CD4-positive, alpha-beta T cell treated with Interleukin-6 for 4 hours (primary cell): ENCODE results near the gene GGA3.
"Not testable (repeated sequence)": the region's sequence is repeated elsewhere in the genome, so short reads cannot be mapped to it uniquely, and the experiment has no call there.

Experiments
- DNase-seq: peaks from one replicate; pipeline ENCODE4 v3.0.0-alpha.2; 2020; ENCODE audit warnings: mixed read lengths

Gene GGA3, protein sequence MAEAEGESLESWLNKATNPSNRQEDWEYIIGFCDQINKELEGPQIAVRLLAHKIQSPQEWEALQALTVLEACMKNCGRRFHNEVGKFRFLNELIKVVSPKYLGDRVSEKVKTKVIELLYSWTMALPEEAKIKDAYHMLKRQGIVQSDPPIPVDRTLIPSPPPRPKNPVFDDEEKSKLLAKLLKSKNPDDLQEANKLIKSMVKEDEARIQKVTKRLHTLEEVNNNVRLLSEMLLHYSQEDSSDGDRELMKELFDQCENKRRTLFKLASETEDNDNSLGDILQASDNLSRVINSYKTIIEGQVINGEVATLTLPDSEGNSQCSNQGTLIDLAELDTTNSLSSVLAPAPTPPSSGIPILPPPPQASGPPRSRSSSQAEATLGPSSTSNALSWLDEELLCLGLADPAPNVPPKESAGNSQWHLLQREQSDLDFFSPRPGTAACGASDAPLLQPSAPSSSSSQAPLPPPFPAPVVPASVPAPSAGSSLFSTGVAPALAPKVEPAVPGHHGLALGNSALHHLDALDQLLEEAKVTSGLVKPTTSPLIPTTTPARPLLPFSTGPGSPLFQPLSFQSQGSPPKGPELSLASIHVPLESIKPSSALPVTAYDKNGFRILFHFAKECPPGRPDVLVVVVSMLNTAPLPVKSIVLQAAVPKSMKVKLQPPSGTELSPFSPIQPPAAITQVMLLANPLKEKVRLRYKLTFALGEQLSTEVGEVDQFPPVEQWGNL

DNA sequence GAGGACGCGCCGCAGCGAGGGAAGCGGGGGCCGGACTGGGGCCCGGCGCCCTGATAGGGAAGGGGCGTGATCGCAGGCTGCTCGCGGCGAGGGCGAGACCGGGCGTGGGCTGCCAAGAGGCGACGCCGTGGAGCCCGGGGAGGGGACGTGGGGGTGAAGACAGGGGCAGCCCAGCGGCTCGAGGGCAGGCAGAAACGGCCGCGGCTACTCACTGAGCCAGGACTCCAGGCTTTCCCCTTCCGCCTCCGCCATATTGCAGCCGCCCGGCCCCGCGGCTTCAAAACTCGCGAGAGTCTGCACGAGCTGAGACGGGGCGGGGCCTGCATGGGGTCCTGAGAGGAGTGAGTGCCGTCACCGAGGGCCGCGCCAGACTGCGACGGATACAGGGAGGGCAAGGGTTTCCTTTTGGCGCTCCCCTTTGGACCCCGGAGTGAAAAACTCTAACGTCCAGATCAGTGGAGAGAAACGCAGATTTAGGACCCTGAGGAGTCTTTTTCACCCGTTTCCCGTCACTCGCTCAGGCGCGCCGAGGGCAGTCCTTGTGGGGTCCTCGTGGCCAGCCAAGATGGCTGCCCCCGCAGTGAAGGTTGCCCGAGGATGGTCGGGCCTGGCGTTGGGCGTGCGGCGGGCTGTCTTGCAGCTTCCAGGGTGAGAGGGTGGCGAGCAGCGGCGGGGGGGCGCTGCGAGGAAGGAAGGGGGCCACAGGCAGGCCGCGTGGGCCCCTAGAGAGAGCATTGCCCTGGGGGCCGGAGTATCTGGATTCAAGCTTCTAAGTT lies at the start of gene GGA3, which contains the start of gene MRPS7:
TSS of gene GGA3 (minus strand) at position 271 of the 776 bp plus-strand sequence. CDS start at position 252, 19 bp downstream.
TSS of gene MRPS7 (plus strand) at position 544 of the 776 bp plus-strand sequence. CDS start at position 566, 22 bp downstream.
- peak; percentile 97 for DNase-seq

GRCh38 chr17:75308732-75309629 lies 47.6 kb upstream of the GGA3 start:
- no peak for DNase-seq

- DNase-seq = no peak
Observed at GRCh38 chr17:75307957-75308731, 46.7 kb upstream of the GGA3 start.

DNA sequence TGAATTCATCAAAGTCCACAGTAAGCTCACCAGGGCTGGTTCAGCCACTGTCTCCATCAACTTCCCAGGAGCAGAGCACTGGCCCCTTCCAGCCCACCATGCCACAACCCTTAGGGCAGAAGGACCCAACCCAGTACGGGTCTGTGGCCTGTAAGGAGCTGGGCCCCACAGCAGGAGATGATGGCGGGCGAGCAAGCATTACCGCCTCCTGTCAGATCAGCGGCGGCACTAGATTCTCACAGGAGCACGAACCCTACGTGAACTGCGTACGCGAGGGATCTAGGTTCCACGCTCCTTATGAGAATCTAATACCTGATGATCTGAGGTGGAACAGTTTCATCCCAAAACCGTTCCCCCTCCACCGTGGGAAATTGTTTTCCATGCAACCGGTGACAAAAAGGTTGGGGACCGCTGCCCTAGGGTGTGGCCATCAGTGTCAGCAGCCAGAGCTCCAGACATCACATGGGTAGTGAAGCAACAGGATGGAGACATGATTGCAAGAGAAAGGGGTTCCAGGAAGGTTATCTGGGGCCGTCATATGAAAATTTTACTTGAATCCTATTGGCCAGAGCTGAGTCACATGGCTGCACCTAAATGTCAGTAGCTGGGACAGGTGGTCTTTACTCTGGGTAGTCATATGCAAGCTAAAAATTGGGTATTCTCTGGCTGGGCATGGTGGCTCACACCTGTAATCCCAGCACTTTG lies 40.2 kb upstream of the GGA3 start:
- no peak for DNase-seq

DNA sequence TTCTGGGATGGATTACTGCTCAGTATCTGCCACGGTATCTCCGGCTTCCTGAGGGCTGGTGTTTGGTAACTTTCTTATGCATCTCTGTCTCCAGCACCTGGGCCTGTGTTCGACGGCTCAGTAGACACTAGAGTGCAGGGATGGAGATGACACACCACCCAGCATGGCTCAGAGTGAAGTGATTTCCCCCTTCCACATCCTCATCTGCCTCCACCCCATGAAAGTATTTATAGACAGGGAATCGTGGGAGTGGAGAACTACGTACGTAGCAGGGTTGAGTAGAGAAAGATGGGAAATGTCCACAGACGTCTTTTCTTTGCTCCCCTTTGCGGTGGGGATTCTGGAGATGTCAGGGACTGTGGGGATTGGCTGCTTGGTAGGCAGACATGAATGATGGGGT lies 39.6 kb upstream of the GGA3 start:
- DNase-seq = no peak

- no peak for DNase-seq
Observed at GRCh38 chr17:75300280-75300679, 38.9 kb upstream of the GGA3 start.

DNA sequence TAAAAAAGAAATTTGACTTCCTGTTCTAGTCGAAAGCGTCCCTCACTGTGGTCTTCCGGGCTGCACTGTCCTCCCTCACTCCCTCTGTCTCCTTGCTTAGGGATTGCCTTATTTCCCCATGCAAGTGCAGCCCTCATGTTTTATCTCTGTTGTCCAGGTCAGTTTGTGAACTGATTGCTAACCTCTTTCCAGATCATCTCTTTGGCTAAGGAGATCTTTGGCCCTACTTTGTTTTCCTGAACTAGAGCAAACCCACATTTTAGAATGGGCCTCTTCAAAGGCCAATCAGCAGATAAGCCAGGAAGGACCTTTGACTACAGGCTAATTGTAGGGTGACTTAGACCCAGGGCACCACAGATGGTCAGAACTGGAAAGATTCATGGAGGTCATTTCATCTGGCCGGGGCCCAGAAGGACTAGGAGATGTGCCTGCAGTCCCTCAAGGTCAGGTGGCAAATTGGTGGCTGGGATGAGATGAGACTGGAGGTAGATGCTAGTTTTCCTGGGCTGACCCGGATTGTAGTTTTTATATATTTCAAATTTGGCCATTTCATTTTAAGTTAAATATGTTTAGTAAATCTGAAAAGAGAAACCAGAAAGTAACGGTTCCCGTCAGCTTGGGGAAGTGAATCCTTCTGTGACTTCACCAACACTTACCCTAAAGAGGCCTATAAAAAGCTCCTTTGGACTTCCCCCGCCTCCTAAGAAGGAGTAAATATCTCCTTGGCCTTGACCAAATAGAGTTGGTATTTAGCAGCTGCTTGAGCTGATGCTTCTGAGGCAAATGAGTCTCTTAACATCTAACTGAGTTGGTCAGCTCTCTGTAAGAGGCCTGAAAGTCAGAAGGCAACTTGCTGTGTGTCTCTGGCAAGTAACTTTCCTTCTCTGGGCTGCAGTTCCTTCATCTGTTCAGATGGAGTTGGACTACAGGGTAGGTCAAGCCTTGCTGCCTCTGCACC lies 34.1 kb upstream of the GGA3 start:
- DNase-seq = no peak

DNA sequence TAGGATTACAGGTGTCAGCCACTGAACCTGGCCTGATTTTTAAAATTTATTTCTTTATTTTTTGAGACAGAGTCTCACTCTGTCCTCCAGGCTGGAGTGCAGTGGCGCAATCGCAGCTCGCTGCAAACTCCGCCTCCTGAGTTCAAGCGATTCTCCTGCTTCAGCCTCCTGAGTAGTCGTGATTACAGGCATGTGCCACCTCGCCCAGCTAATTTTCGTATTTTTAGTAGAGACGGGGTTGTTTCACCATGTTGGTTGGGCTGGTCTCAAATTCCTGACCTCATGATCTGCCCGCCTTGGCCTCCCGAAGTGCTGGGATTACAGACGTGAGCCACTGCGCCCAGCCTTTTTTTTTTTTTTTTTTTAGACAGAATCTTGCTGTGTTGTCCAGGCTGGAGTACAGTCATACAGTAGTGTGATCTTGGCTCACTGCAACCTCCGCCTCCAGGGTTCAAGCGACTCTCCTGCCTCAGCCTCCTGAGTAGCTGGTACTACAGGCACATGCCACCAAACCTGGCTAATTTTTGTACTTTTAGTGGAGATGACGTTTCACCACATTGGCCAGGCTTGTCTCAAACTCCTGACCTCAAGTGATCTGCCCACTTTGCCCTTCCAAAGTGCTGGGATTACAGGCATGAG lies 31.5 kb upstream of the GGA3 start:
- DNase-seq = not testable (repeated sequence)

- DNase-seq = peak; percentile 76
Observed at GRCh38 chr17:75289832-75290337, 28.5 kb upstream of the GGA3 start.

GRCh38 chr17:75289115-75289831 lies 27.9 kb upstream of the GGA3 start, which contains the start of gene SLC25A19:
SLC25A19 (minus strand) TSS chr17:75289433; CDS start chr17:75286764, 2,669 bp downstream.
- DNase-seq = peak; percentile 96

DNA sequence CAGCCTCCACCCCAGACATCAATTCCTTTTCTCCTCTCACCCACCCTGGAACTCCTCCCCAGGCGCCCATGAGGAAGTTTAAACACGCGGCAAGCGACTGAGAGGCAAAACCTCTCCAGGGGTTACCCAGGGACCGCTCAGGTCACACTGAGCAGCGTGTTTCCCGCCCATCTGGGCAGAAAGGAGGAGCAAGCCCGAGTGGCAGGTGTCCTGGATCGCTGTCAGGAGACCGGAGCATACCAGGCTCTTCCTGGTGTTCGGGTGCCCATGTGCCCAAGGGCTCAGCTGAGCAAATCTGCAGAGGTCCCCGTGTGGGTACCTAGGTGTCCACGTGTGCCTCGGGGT lies 27.3 kb upstream of the GGA3 start:
- no peak for DNase-seq

DNA sequence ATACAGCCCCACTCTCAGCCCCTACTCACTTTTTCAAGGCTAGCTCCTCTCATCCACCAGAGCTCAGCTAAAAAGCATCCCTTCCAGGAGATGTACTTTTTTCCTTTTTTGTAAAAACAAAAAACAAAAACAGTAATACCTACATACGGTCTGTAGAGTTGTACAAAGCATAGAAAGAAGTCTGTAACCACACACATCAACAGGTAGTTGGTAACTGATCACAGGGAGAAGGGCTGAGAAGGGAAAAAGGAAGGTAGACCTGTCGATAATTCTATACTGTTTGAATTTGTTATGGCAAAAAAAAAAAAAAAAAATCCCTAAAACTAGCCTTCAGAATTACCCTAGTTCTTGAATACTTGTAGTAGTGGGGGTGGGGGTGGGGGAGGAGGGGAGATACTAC lies 27.0 kb upstream of the GGA3 start:
- no peak for DNase-seq

DNA sequence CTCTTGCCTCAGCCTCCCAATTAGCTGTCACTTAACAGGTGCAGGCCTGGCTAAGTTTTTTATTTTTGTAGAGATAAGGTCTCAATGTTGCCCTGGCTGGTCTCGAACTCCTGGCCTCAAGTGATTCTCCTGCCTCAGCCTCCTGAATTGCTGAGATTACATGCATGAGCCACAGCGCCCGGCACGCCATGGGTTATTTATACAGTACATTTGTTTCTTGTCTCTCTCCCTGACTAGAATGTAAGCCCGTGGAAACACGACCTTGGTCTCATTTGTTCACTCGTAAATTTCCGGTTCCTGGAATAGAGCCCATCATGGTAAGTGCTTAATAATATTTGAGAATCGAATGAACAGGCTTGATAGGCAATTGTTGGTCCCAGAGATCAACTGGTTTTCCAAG lies 25.8 kb upstream of the GGA3 start:
- DNase-seq = no peak

- no peak for DNase-seq
Observed at GRCh38 chr17:75285123-75285522, 23.7 kb upstream of the GGA3 start.

- DNase-seq = not testable (repeated sequence)
Observed at GRCh38 chr17:75280189-75280588, 18.8 kb upstream of the GGA3 start.

- DNase-seq = no peak
Observed at GRCh38 chr17:75277664-75278071, 16.3 kb upstream of the GGA3 start.

- no peak for DNase-seq
Observed at GRCh38 chr17:75273977-75274708, 12.7 kb upstream of the GGA3 start.
